ENCODE results near the gene CBLB.

DNA sequence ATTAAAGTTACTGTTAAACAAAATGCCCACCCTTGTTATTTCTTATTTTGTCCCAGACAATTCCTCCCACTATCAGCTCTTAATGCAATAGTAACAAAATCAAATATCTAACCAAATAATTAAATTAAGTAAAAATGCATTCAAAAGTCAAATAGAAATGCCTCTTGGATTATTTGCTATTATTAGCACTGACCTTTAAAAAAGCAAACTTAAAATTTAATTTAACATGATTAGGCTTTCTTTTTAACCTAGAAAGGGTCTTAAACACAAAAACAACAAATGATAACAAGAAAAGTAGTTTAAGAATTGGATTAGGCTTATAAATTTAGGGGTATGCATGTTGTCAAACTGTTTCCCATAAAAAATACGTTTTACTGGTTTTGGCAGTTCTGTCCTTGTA lies 159.8 kb downstream of the CBLB start:
- TF ChIP-seq, protein P1, sequence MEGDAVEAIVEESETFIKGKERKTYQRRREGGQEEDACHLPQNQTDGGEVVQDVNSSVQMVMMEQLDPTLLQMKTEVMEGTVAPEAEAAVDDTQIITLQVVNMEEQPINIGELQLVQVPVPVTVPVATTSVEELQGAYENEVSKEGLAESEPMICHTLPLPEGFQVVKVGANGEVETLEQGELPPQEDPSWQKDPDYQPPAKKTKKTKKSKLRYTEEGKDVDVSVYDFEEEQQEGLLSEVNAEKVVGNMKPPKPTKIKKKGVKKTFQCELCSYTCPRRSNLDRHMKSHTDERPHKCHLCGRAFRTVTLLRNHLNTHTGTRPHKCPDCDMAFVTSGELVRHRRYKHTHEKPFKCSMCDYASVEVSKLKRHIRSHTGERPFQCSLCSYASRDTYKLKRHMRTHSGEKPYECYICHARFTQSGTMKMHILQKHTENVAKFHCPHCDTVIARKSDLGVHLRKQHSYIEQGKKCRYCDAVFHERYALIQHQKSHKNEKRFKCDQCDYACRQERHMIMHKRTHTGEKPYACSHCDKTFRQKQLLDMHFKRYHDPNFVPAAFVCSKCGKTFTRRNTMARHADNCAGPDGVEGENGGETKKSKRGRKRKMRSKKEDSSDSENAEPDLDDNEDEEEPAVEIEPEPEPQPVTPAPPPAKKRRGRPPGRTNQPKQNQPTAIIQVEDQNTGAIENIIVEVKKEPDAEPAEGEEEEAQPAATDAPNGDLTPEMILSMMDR (IDR thresholded peaks at IDR 0.05), result no peak
- TF ChIP-seq POLR2A (IDR thresholded peaks at IDR 0.05), result no peak
